T-helper 2 cell treated with Interferon-gamma antibody and Interleukin-4, amounts not matched to agents 100 ng/mL and 5 ng/mL, for 36 hours (primary cell): ENCODE measurements around the gene CMSS1. TPM values are rescaled to one million over a fixed set of nuclear protein-coding genes. Genes with fewer than 3 reads are reported as not detected.

Source experiments
- intact Hi-C: fragments of 100-400 bp; cut with micrococcal nuclease; formaldehyde crosslinking; loops from one replicate; pipeline ENCODE4 v1.15.1; 2023
- total RNA-seq: library from RNA; stranded (reverse); gene quantifications from 2 replicates; pipeline ENCODE4 v1.2.3, GENCODE V29; 2022

The CMSS1 gene
- total RNA-seq, 1 donor from 2014 or later, result 53.2 TPM

GRCh38 chr3:99927671-99928457, 110.2 kb downstream of the CMSS1 start:
- intact Hi-C loops, result no loop called here

GRCh38 chr3:99928771-99929744, 111.4 kb downstream of the CMSS1 start:
- intact Hi-C loops, result no loop called here

- intact Hi-C loops, result no loop called here
These were observed 112.1 kb downstream of the CMSS1 start for GRCh38 chr3:99929745-99930139.

GRCh38 chr3:99931059-99931458, 113.4 kb downstream of the CMSS1 start:
- intact Hi-C loops, result no loop called here

- intact Hi-C loops, result no loop called here
These were observed 116.5 kb downstream of the CMSS1 start for GRCh38 chr3:99933971-99934750.

GRCh38 chr3:99934975-99935797, 117.5 kb downstream of the CMSS1 start:
- intact Hi-C loops, result no loop called here

- intact Hi-C loops, result no loop called here
These were observed 120.7 kb downstream of the CMSS1 start for GRCh38 chr3:99938270-99938911.

- intact Hi-C loops, result no loop called here
These were observed 122.2 kb downstream of the CMSS1 start for GRCh38 chr3:99939876-99940275.

- intact Hi-C loops, result no loop called here
These were observed 122.7 kb downstream of the CMSS1 start for GRCh38 chr3:99940350-99940749.

GRCh38 chr3:99941211-99941610, 123.5 kb downstream of the CMSS1 start:
- intact Hi-C loops, result no loop called here

GRCh38 chr3:99943931-99944761, 126.5 kb downstream of the CMSS1 start:
- intact Hi-C loops, result no loop called here

- intact Hi-C loops, result no loop called here
These were observed 127.8 kb downstream of the CMSS1 start for GRCh38 chr3:99945328-99945995.

GRCh38 chr3:99947356-99947755, 129.7 kb downstream of the CMSS1 start:
- intact Hi-C loops, result no loop called here

- intact Hi-C loops, result no loop called here
These were observed 130.9 kb downstream of the CMSS1 start for GRCh38 chr3:99948467-99949089.

- intact Hi-C loops, result loop anchor here (10.0 kb wide), 1 partner anchor 105 kb away; no protein-coding TSS in a partner anchor
These were observed 132.5 kb downstream of the CMSS1 start for GRCh38 chr3:99949956-99950670.

- intact Hi-C loops, result loop anchor here (10.0 kb wide), 1 partner anchor 106 kb away; no protein-coding TSS in a partner anchor
These were observed 133.3 kb downstream of the CMSS1 start for GRCh38 chr3:99950921-99951320.

GRCh38 chr3:99951701-99952100, 134.0 kb downstream of the CMSS1 start:
- intact Hi-C loops, result loop anchor here (10.0 kb wide), 1 partner anchor 107 kb away; no protein-coding TSS in a partner anchor
